HepG2 (cell line): ENCODE data around the gene SEC14L5. TPM values are rescaled to one million over a fixed set of nuclear protein-coding genes. Genes with fewer than 3 reads are reported as not detected.

Experiments
- ATAC-seq: fragments of 200-7000 bp; cut with Tn5 transposase; 3 replicates; pipeline ENCODE4 v1.9.1; 2020; ENCODE audit warnings: mild to moderate bottlenecking, moderate library complexity
- BruUV-seq: library from RNA; stranded (reverse); fragments of 400-500 nt; replicated peaks from 2 replicates; lab custom pipeline; 2021; lab: Mats Ljungman, UMichigan
- CTCF ChIA-PET: fragments of 300-600 bp; formaldehyde crosslinking; extraction: SDS; loops from one replicate; lab custom pipeline; 2021; ENCODE audit warnings: low total read pairs, inconsistent platforms, low intra/inter-chr PET ratio; lab: Yijun Ruan, JAX
- POLR2A ChIA-PET: fragments of 350-600 bp; sonication (Branson Sonifier 250); formaldehyde crosslinking; loops from one replicate; lab custom pipeline; 2020; ENCODE audit warnings: antibody characterized with exemption, inconsistent platforms; lab: Yijun Ruan, JAX
- DNase-seq: peaks from one replicate; pipeline ENCODE4 v3.0.0-alpha.2; 2015; ENCODE audit warnings: low spot score
- FAIRE-seq: peaks from 3 replicates; lab custom pipeline; 2011; peaks lifted over from hg19 to GRCh38; lab: Jason Lieb, UNC
- H2AFZ ChIP-seq: one replicate; pipeline ENCODE4 v1.6.1; 2011; ENCODE audit warnings: low read length, inconsistent platforms
- H3K27ac ChIP-seq: fragments of 300-600 bp; 3 replicates; pipeline ENCODE4 v1.8.0; 2011; ENCODE audit warnings: mixed run types, mild to moderate bottlenecking, mixed read lengths, low read length, inconsistent platforms; ENCODE audit not compliant: insufficient read depth; ENCODE audit errors: extremely low read length
- H3K27me3 ChIP-seq, 2 experiments: fragments of 200-600 bp in 1 of 2; 2 replicates in 1 of 2; 3 replicates in 1 of 2; pipeline versions ENCODE4 v1.6.0 to v1.8.0; 2011; ENCODE audit warnings: low read length in 2 of 2, mild to moderate bottlenecking in 2 of 2, moderate library complexity in 2 of 2, inconsistent platforms in 1 of 2; ENCODE audit not compliant: insufficient read depth in 2 of 2, control insufficient read depth in 1 of 2
- H3K36me3 ChIP-seq, 2 experiments: fragments of 200-600 bp in 1 of 2; replicated peaks in 1 of 2; 2 replicates in 1 of 2; 3 replicates in 1 of 2; pipeline versions ENCODE4 v1.5.1 to v1.8.0; 2011; ENCODE audit warnings: low read length in 2 of 2, inconsistent platforms in 1 of 2; ENCODE audit not compliant: insufficient read depth in 2 of 2, control insufficient read depth in 1 of 2
- H3K4me1 ChIP-seq: 2 replicates; pipeline ENCODE4 v1.5.1; 2012; ENCODE audit warnings: low read length, inconsistent platforms; ENCODE audit not compliant: insufficient read depth
- H3K4me2 ChIP-seq: 2 replicates; pipeline ENCODE4 v1.6.0; 2011; ENCODE audit warnings: low read depth, low read length, inconsistent platforms
- H3K4me3 ChIP-seq, 3 experiments: fragments of 200-600 bp in 1 of 3; sonication (generic), shearing (Covaris generic) in 1 of 3; replicated peaks in 1 of 3; 2 replicates each; pipeline ENCODE4 v1.5.1; 2011 to 2016; ENCODE audit warnings: low read length in 3 of 3, inconsistent platforms in 2 of 3, low read depth in 2 of 3, mild to moderate bottlenecking in 2 of 3, control low read depth in 1 of 3, mixed read lengths in 1 of 3; ENCODE audit not compliant: insufficient read depth in 1 of 3
- H3K79me2 ChIP-seq: one replicate; pipeline ENCODE4 v1.6.1; 2011; ENCODE audit warnings: low read length, inconsistent platforms; ENCODE audit not compliant: insufficient read depth
- H3K9ac ChIP-seq: 2 replicates; pipeline ENCODE4 v1.6.0; 2011; ENCODE audit warnings: mild to moderate bottlenecking, low read depth, low read length, inconsistent platforms; ENCODE audit not compliant: insufficient read depth
- H3K9me3 ChIP-seq: 2 replicates; pipeline ENCODE4 v1.5.1; 2012; ENCODE audit warnings: mild to moderate bottlenecking, low read length
- H4K20me1 ChIP-seq: 2 replicates; pipeline ENCODE4 v1.6.0; 2011; ENCODE audit warnings: inconsistent platforms, mild to moderate bottlenecking, low read length, moderate library complexity; ENCODE audit not compliant: insufficient read depth
- AHR ChIP-seq: IDR thresholded peaks from 2 replicates; pipeline ENCODE4 v1.6.1; 2018; ENCODE audit warnings: missing genetic modification reagents, missing compliant biosample characterization
- THYN1 ChIP-seq: sonication (generic); formaldehyde crosslinking; IDR thresholded peaks from 2 replicates; pipeline ENCODE4 v1.8.1; 2023; ENCODE audit warnings: low read depth, mild to moderate bottlenecking, moderate library complexity, missing genetic modification reagents, borderline replicate concordance
- ZNF329 ChIP-seq: sonication (generic); formaldehyde crosslinking; IDR thresholded peaks from 2 replicates; pipeline ENCODE4 v1.9.0; 2021; ENCODE audit warnings: low read depth, mild to moderate bottlenecking, missing genetic modification reagents
- ZNF33A ChIP-seq: sonication (generic); formaldehyde crosslinking; IDR thresholded peaks from 2 replicates; pipeline ENCODE4 v1.5.1; 2020; ENCODE audit warnings: missing genetic modification reagents, mild to moderate bottlenecking, moderate library complexity, borderline replicate concordance
- WGBS: methylation state at CpG from one replicate; pipeline ENCODE4 v1.1.6; 2017; ENCODE audit warnings: low lambda C conversion rate; 5-methylcytosine and 5-hydroxymethylcytosine counted together
- in situ Hi-C: cut with HindIII; loops from 2 replicates; pipeline ENCODE4 v1.10.0; 2017; ENCODE audit warnings: low pct_unique_long_range_greater_than_20kb; ENCODE audit not compliant: extremely low pct_ligation_motif_present
- intact Hi-C: fragments of 100-400 bp; cut with micrococcal nuclease; formaldehyde crosslinking; loops from one replicate; pipeline ENCODE4 v1.10.0; 2022; ENCODE audit not compliant: unreplicated experiment
- polyA plus RNA-seq, 8 experiments: library from polyadenylated mRNA; depleted of rRNA in 3 of 8; stranded (reverse) in 7 of 8; unstranded in 1 of 8; fragments of >200 nt; fragmentation: Illumina TruSeq in 4 of 8; extraction: Trizol in 4 of 8; gene quantifications; 2 replicates each; pipeline versions ENCODE4 v1.2.1 to v1.2.3, GENCODE V29; 2011 to 2016; ENCODE audit warnings: low read depth in 4 of 8, missing spikeins in 1 of 8, mixed read lengths in 1 of 8; ENCODE audit not compliant: insufficient read depth in 1 of 8
- total RNA-seq, 5 experiments: library from RNA; depleted of rRNA; stranded (reverse); fragments of >200 nt; fragmentation: Illumina TruSeq; extraction: Trizol; gene quantifications; 2 replicates each; pipeline ENCODE4 v1.2.3, GENCODE V29; 2016; ENCODE audit warnings: low read depth in 1 of 5

The SEC14L5 gene
- total and polyA plus RNA-seq, 2 of the 13 experiments (the other 11 are each of a cell fraction or from before 2014, with no cell fraction given), result 0.40 to 0.42 TPM

DNA sequence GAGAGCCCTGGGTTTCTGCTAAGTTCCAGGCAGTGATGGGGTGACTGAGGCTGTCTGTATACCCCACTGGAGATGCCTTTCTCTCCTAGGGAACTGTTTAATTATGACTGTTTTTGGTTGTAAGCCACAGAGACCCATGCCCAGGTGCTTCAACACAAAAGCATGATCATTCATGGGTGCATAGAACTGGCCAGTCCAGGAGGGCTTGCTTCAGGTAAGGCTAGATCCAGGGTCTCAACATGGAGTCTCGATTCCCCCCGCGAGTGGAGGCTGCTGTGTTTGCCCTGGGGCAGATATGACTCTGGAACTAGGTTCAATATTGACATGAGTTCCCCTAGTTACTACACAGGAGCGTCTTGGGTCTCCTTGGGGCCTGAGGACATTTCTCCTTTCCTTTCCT, 57.8 kb downstream of the SEC14L5 start:
- Histone ChIP-seq H3K27ac (no peak overlapping the region), H3K4me1 (peaks cover 5% of the 10 kb centered on the region; the same call in 1 of the 2 replicates), H3K4me2 (no peak overlapping the region), H3K4me3 (no peak overlapping the region), H3K27me3 (peaks cover 0 to 47% of the 10 kb centered on the region in 2 experiments; a peak in 4 of 5 replicates), H3K9me3 (no peaks in the 10 kb centered on the region), H3K36me3 (no peaks in the 10 kb centered on the region), H4K20me1 (no peaks in the 10 kb centered on the region), H3K79me2 (no peaks in the 10 kb centered on the region), H3K9ac (no peak overlapping the region), H2AFZ (no peak overlapping the region)
- in situ Hi-C loops, result no loop called here
- BruUV-seq, result no TSS peak
- intact Hi-C loops, result no loop called here
- ChIA-PET CTCF (no interaction called here), POLR2A (no interaction called here)
- no peak for DNase-seq
- TF ChIP-seq ZNF329, result peak; percentile 97
- TF ChIP-seq ZNF33A, result no peak
- ATAC-seq, result no peak
- 10% methylated on average over 1 of the region's 4 CpGs for WGBS
- no peak for FAIRE-seq

DNA sequence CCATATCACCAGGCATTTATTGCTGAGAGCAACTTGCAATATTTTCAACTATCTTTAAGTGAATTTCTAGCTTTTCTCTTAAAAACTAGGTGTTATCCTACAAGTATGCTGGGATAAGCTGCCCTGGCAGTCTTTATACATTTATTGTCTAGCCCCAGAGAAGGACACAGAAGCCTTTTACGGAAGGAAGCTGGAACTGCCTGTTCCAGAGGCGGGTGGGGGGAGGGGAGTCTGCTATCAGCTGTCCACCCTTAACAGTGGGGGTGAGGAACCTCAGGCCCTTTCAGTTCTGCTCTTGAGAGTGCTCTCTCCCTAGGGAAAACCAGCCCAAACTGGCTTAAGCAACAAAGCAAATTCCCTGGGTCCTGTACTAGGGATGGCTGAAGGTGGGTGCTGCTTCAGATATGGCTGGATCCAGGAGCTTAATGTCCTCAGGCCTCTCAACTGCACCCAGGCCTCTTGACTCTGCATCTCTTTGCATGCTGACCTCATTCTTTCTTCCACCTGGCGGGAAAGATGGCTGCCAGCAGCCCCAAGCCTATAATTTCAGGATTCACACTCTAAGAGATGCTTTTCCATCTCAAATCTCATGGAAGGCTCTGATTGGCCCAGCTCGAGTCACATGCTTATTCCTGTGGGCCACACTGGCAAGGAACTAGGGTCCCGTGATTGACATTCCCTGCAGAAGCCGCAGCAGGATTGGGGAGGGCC, 59.0 kb downstream of the SEC14L5 start:
- no peaks in the 10 kb centered on the region for H3K36me3 ChIP-seq
- ATAC-seq (no peak), DNase-seq (no peak), FAIRE-seq (no peak)
- CTCF ChIA-PET, result no interaction called here
- 9% methylated on average over 6 of the region's 6 CpGs for WGBS
- in situ Hi-C loops, result no loop called here
- intact Hi-C loops, result no loop called here
- BruUV-seq, result no TSS peak
- H4K20me1 ChIP-seq, result no peaks in the 10 kb centered on the region
- H2AFZ ChIP-seq, result no peak overlapping the region
- TF ChIP-seq ZNF329, result peak; percentile 97
- no peak for TF ChIP-seq THYN1 (CRISPR knock-in tag)
- TF ChIP-seq AHR (CRISPR knock-in tag), result no peak
- H3K9ac ChIP-seq, result no peak overlapping the region
- no peaks in the 10 kb centered on the region for H3K4me1 ChIP-seq
- peaks cover 0 to 44% of the 10 kb centered on the region in 2 experiments; a peak in 4 of 5 replicates for H3K27me3 ChIP-seq
- no peaks in the 10 kb centered on the region for H3K79me2 ChIP-seq
- H3K4me3 ChIP-seq, result no peak overlapping the region
- H3K27ac ChIP-seq, result no peak overlapping the region
- no peaks in the 10 kb centered on the region for H3K9me3 ChIP-seq
- H3K4me2 ChIP-seq, result no peak overlapping the region
- POLR2A ChIA-PET, result interaction anchor here (0.8 kb wide), 1 partner anchor 59 kb away, joined by 3 read pairs; the partner anchor contains the start of gene SEC14L5
